Activated CD8-positive, alpha-beta T cell treated with anti-CD3 and anti-CD28 coated beads for 36 hours (primary cell): Measurements from ENCODE around the gene VSTM2L. TPM values are rescaled to one million over a fixed set of nuclear protein-coding genes. Genes with fewer than 3 reads are reported as not detected.

Experiments used
- ATAC-seq: fragments of 200-7000 bp; cut with Tn5 transposase; one replicate; pipeline ENCODE4 v1.10.0; 2021; ENCODE audit warnings: mild to moderate bottlenecking, moderate library complexity
- CTCF ChIA-PET: fragments of 350-600 bp; sonication (Branson Sonifier 250); formaldehyde crosslinking; loops from one replicate; lab custom pipeline; 2021; ENCODE audit warnings: antibody characterized with exemption; lab: Charles Lee
- POLR2A ChIA-PET: fragments of 350-600 bp; sonication (Branson Sonifier 250); formaldehyde crosslinking; loops from one replicate; lab custom pipeline; 2021; ENCODE audit warnings: antibody characterized with exemption; lab: Charles Lee
- DNase-seq: peaks from one replicate; pipeline ENCODE4 v3.0.0-alpha.2; 2020
- H3K27ac Mint-ChIP-seq: one replicate; pipeline ENCODE4 v1.8.0; 2021; ENCODE audit warnings: mild to moderate bottlenecking, mixed read lengths
- H3K27me3 Mint-ChIP-seq: one replicate; pipeline ENCODE4 v1.8.0; 2021; ENCODE audit warnings: mixed read lengths
- H3K36me3 Mint-ChIP-seq: one replicate; pipeline ENCODE4 v1.8.0; 2021; ENCODE audit warnings: low read depth, mixed read lengths
- H3K4me1 Mint-ChIP-seq: one replicate; pipeline ENCODE4 v1.8.0; 2021; ENCODE audit warnings: low read depth, mixed read lengths
- H3K4me3 Mint-ChIP-seq: one replicate; pipeline ENCODE4 v1.8.0; 2021; ENCODE audit warnings: mild to moderate bottlenecking, moderate library complexity, mixed read lengths
- H3K9me3 Mint-ChIP-seq: one replicate; pipeline ENCODE4 v1.8.0; 2021; ENCODE audit warnings: mixed read lengths
- CTCF ChIP-seq: fragments of 200-600 bp; IDR thresholded peaks from one replicate; pipeline ENCODE4 v1.8.0; 2022; ENCODE audit warnings: antibody characterized with exemption, mild to moderate bottlenecking
- intact Hi-C: fragments of 100-400 bp; cut with micrococcal nuclease; formaldehyde crosslinking; loops from one replicate; pipeline ENCODE4 v1.10.0; 2022
- total RNA-seq, 2 experiments: library from RNA; stranded (reverse); gene quantifications; one replicate each; pipeline ENCODE4 v1.2.3, GENCODE V29; 2021

VSTM2L gene
- total RNA-seq, 2 experiments from 2014 or later, result not detected

DNA sequence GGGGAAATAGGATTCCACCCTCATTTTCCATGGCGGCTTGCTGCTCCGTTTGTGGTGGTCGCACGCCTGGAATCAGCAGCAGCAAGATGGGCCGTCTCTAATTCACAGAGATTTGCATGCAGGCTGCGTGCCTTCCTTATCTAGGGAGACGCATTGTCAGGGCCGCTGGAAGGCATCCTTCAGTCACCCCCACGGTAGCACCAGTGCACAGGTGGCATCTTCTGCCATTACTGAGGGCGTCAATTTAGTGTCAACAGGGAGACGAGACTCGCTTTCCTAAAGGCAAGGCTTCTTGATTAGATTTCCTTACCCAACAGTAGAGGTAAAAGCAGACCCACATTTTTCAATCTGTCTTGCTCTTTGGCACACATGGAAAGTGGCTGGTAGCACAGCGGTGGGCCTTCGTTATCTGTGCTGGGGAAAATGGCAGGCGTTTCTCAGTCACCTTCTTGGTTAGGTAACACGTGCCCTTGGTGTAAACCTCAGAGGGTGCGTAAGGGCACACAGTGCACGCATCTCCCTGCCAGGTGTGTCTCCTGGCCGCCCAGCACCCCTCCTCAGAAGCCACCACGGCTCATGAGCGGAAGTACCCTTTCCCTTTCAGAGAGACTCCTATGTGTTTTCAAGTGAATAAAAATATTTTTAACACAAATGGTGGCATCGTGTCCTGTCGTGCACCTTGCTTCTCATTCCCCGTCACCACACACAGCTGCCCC, 27.3 kb upstream of the VSTM2L start:
- peaks cover 7% of the 10 kb centered on the region for H3K36me3 Mint-ChIP-seq
- intact Hi-C loops, result no loop called here
- no peaks in the 10 kb centered on the region for H3K9me3 Mint-ChIP-seq
- H3K4me3 Mint-ChIP-seq, result no peak overlapping the region
- DNase-seq (no peak), ATAC-seq (no peak)
- H3K4me1 Mint-ChIP-seq, result no peaks in the 10 kb centered on the region
- POLR2A ChIA-PET, result no interaction called here
- H3K27me3 Mint-ChIP-seq, result no peaks in the 10 kb centered on the region
- TF ChIP-seq CTCF, result no peak
- H3K27ac Mint-ChIP-seq, result no peak overlapping the region
- CTCF ChIA-PET, result no interaction called here

GRCh38 chr20:37876863-37877262, 26.1 kb upstream of the VSTM2L start:
- DNase-seq (no peak), ATAC-seq (no peak)
- Mint-ChIP-seq H3K36me3 (peaks cover 5% of the 10 kb centered on the region), H3K27me3 (no peaks in the 10 kb centered on the region), H3K9me3 (no peaks in the 10 kb centered on the region), H3K4me1 (no peaks in the 10 kb centered on the region), H3K4me3 (no peak overlapping the region), H3K27ac (no peak overlapping the region)
- ChIA-PET CTCF (no interaction called here), POLR2A (no interaction called here)
- intact Hi-C loops, result no loop called here
- TF ChIP-seq CTCF, result no peak

DNA sequence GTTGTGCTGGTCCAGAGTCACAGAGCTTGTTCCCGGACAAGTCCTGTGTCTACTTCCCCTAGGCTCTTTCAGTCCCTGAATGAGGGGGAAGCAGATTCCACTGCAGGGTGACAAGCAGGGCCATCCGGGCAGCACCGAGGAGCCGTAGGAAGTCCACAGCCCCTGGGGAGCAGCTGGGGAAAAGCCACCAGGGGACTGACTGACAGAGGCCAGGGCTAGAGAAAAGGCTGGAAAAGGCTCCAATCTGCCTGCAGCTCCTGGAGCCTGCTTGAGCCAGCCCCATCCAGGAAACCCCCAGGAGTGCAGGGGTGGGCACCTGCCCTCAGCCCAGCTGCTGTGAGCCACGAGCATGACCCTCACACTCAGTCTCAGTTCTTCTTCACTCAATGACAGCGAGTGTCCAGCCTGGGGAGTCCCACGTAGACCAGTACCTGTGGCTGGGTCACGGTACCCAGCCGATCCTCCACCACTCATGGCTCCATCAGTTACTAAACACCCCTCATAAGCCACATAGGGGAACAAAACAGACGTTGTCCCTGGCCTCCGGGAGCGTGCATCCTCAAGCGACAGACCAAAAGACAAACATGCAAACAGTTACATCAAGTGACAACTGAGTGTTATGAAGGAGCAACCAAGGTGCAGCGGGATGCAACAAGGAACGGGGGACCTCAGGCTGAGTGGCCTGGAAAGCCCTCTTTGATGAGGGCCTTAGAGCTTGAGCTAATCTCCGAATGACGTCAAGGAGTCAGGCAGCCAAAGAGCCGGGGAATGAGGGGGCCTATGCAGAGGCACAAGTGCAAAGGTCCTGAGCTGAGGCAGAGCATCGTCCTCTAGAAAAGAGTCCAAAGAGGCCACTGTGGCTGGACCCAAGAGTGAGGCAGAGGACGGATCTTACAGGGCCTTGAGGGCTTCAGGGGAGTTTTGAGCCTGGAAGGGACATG, 24.8 kb upstream of the VSTM2L start:
- intact Hi-C loops, result no loop called here

GRCh38 chr20:37878835-37879599, 23.9 kb upstream of the VSTM2L start:
- Mint-ChIP-seq H3K36me3 (peaks cover 3% of the 10 kb centered on the region), H3K27me3 (no peaks in the 10 kb centered on the region), H3K4me1 (no peaks in the 10 kb centered on the region), H3K4me3 (no peak overlapping the region), H3K27ac (no peak overlapping the region), H3K9me3 (no peaks in the 10 kb centered on the region)
- ChIA-PET CTCF (no interaction called here), POLR2A (no interaction called here)
- DNase-seq (no peak), ATAC-seq (no peak)
- TF ChIP-seq CTCF, result no peak
- intact Hi-C loops, result no loop called here

More for the DNA sequence above, 24.8 kb upstream of the VSTM2L start:
- H3K4me1 Mint-ChIP-seq, result no peaks in the 10 kb centered on the region
- H3K9me3 Mint-ChIP-seq, result no peaks in the 10 kb centered on the region
- no peak overlapping the region for H3K27ac Mint-ChIP-seq
- ChIA-PET CTCF (no interaction called here), POLR2A (interaction anchor here (0.6 kb wide), 1 partner anchor 882 kb away, joined by 4 read pairs; no protein-coding TSS in a partner anchor)
- no peak overlapping the region for H3K4me3 Mint-ChIP-seq
- ATAC-seq (no peak), DNase-seq (no peak)
- H3K36me3 Mint-ChIP-seq, result peaks cover 5% of the 10 kb centered on the region
- no peak for TF ChIP-seq CTCF
- H3K27me3 Mint-ChIP-seq, result no peaks in the 10 kb centered on the region
